IMR-90 (cell line): ENCODE data around the gene FADS1. TPM values are rescaled to one million over a fixed set of nuclear protein-coding genes. Genes with fewer than 3 reads are reported as not detected.

Experiments used
- ATAC-seq: fragments of 200-7000 bp; cut with Tn5 transposase; 2 replicates; pipeline ENCODE4 v1.9.1; 2020; ENCODE audit warnings: low read depth, mild to moderate bottlenecking, moderate library complexity
- BruUV-seq: library from RNA; stranded (reverse); fragments of 400-500 nt; replicated peaks from 2 replicates; lab custom pipeline; 2021; lab: Mats Ljungman, UMichigan
- CTCF ChIA-PET: fragments of 300-600 bp; formaldehyde crosslinking; extraction: SDS; loops from one replicate; lab custom pipeline; 2021; ENCODE audit warnings: antibody characterized with exemption; lab: Yijun Ruan, JAX
- POLR2A ChIA-PET: fragments of 300-600 bp; sonication (Branson Sonifier 250); formaldehyde crosslinking; loops from one replicate; lab custom pipeline; 2022; ENCODE audit warnings: antibody characterized with exemption; ENCODE audit not compliant: unreplicated experiment; lab: Charles Lee
- DNase-seq: peaks from one replicate; pipeline ENCODE4 v3.0.0; 2013
- H2AFZ ChIP-seq: replicated peaks from 2 replicates; pipeline ENCODE3; 2013; ENCODE audit warnings: low read length, mild to moderate bottlenecking; ENCODE audit not compliant: poor library complexity
- H2AK5ac ChIP-seq: 2 replicates; pipeline ENCODE4 v1.6.1; 2013; ENCODE audit warnings: low read depth, low read length, inconsistent platforms
- H2AK9ac ChIP-seq: replicated peaks from 2 replicates; pipeline ENCODE3; 2013; ENCODE audit warnings: mild to moderate bottlenecking, low read depth, low read length, moderate library complexity; ENCODE audit not compliant: poor library complexity
- H2BK120ac ChIP-seq: 2 replicates; pipeline ENCODE4 v1.6.1; 2013; ENCODE audit warnings: low read depth, low read length, inconsistent platforms
- H2BK15ac ChIP-seq: 3 replicates; pipeline ENCODE4 v1.6.1; 2013; ENCODE audit warnings: low read depth, low read length, inconsistent platforms
- H2BK20ac ChIP-seq: 2 replicates; pipeline ENCODE4 v1.6.1; 2013; ENCODE audit warnings: low read depth, mild to moderate bottlenecking, inconsistent platforms, low read length, moderate library complexity
- H2BK5ac ChIP-seq: 2 replicates; pipeline ENCODE4 v1.6.1; 2013; ENCODE audit warnings: mild to moderate bottlenecking, low read depth, low read length, inconsistent platforms; ENCODE audit not compliant: poor library complexity, severe bottlenecking
- H3K14ac ChIP-seq: replicated peaks from 2 replicates; pipeline ENCODE4 v1.6.1; 2013; ENCODE audit warnings: low read depth, low read length, inconsistent platforms
- H3K18ac ChIP-seq: 2 replicates; pipeline ENCODE4 v1.6.1; 2013; ENCODE audit warnings: low read depth, low read length, control low read depth
- H3K23ac ChIP-seq: 2 replicates; pipeline ENCODE4 v1.6.1; 2013; ENCODE audit warnings: low read depth, low read length, inconsistent platforms
- H3K27ac ChIP-seq: 2 replicates; pipeline ENCODE4 v1.5.1; 2013; ENCODE audit warnings: mild to moderate bottlenecking, control low read depth, low read length; ENCODE audit not compliant: insufficient read depth
- H3K27me3 ChIP-seq: 2 replicates; pipeline ENCODE4 v1.6.1; 2013; ENCODE audit warnings: low read length; ENCODE audit not compliant: control insufficient read depth, insufficient read depth
- H3K36me3 ChIP-seq: 2 replicates; pipeline ENCODE4 v1.6.1; 2013; ENCODE audit warnings: low read length, mixed read lengths; ENCODE audit not compliant: control insufficient read depth, insufficient read depth
- H3K4ac ChIP-seq: 2 replicates; pipeline ENCODE4 v1.6.1; 2013; ENCODE audit warnings: low read depth, low read length, inconsistent platforms
- H3K4me1 ChIP-seq: 2 replicates; pipeline ENCODE4 v1.6.1; 2013; ENCODE audit warnings: low read length, mixed read lengths; ENCODE audit not compliant: control insufficient read depth, insufficient read depth
- H3K4me2 ChIP-seq: 2 replicates; pipeline ENCODE4 v1.6.1; 2013; ENCODE audit warnings: low read depth, mild to moderate bottlenecking, control low read depth, low read length, moderate library complexity
- H3K4me3 ChIP-seq: 2 replicates; pipeline ENCODE4 v1.5.1; 2013; ENCODE audit warnings: low read depth, mild to moderate bottlenecking, control low read depth, low read length, moderate library complexity; ENCODE audit not compliant: insufficient read depth
- H3K56ac ChIP-seq: 2 replicates; pipeline ENCODE4 v1.6.1; 2013; ENCODE audit warnings: low read length, inconsistent platforms; ENCODE audit not compliant: insufficient read depth; ENCODE audit errors: extremely low read depth
- H3K79me1 ChIP-seq, 2 experiments: 2 replicates each; pipeline ENCODE4 v1.6.1; 2013; ENCODE audit warnings: low read length in 2 of 2, inconsistent platforms in 1 of 2, low read depth in 1 of 2
- H3K9ac ChIP-seq: 2 replicates; pipeline ENCODE4 v1.6.1; 2013; ENCODE audit warnings: low read depth, low read length, control low read depth
- H3K9me1 ChIP-seq: 2 replicates; pipeline ENCODE4 v1.6.1; 2013; ENCODE audit warnings: low read length, inconsistent platforms; ENCODE audit not compliant: insufficient read depth
- H3K9me3 ChIP-seq: 2 replicates; pipeline ENCODE4 v1.6.1; 2013; ENCODE audit warnings: low read length; ENCODE audit not compliant: control insufficient read depth, insufficient read depth
- H4K20me1 ChIP-seq: 2 replicates; pipeline ENCODE4 v1.6.1; 2013; ENCODE audit warnings: low read length, inconsistent platforms; ENCODE audit not compliant: insufficient read depth
- H4K5ac ChIP-seq: 2 replicates; pipeline ENCODE4 v1.6.1; 2013; ENCODE audit warnings: mild to moderate bottlenecking, low read depth, low read length, control low read depth
- H4K8ac ChIP-seq, 2 experiments: 2 replicates each; pipeline ENCODE4 v1.6.1; 2013; ENCODE audit warnings: low read depth in 2 of 2, low read length in 2 of 2, control low read depth in 1 of 2, inconsistent platforms in 1 of 2
- H4K91ac ChIP-seq: 2 replicates; pipeline ENCODE4 v1.6.1; 2013; ENCODE audit warnings: low read depth, low read length, inconsistent platforms; ENCODE audit not compliant: insufficient read depth
- BHLHE40 ChIP-seq: fragments of 150-350 bp; IDR thresholded peaks from 2 replicates; pipeline ENCODE4 v1.6.1; 2016; ENCODE audit warnings: mild to moderate bottlenecking, low read depth, low read length
- CEBPB ChIP-seq: IDR thresholded peaks from 2 replicates; pipeline ENCODE4 v1.6.1; 2012; ENCODE audit warnings: low read depth, low read length, improper control_type of control experiment
- CHD1 ChIP-seq: IDR thresholded peaks from 2 replicates; pipeline ENCODE4 v1.6.1; 2012; ENCODE audit warnings: low read depth, low read length, improper control_type of control experiment
- CTCF ChIP-seq: conservative IDR thresholded peaks from 2 replicates; pipeline ENCODE4 v1.5.1; 2012; ENCODE audit warnings: mild to moderate bottlenecking, low read depth, low read length, improper control_type of control experiment
- FOS ChIP-seq: fragments of 150-350 bp; IDR thresholded peaks from 2 replicates; pipeline ENCODE4 v1.6.1; 2016; ENCODE audit warnings: low read depth, low read length
- MAFK ChIP-seq: IDR thresholded peaks from 2 replicates; pipeline ENCODE4 v1.6.1; 2012; ENCODE audit warnings: low read depth, low read length, improper control_type of control experiment
- MAZ ChIP-seq: IDR thresholded peaks from 2 replicates; pipeline ENCODE4 v1.6.1; 2012; ENCODE audit warnings: low read depth, mild to moderate bottlenecking, low read length, improper control_type of control experiment, moderate library complexity, borderline replicate concordance
- MXI1 ChIP-seq: IDR thresholded peaks from 2 replicates; pipeline ENCODE4 v1.6.1; 2012; ENCODE audit warnings: low read depth, mild to moderate bottlenecking, low read length, moderate library complexity, borderline replicate concordance
- NFE2L2 ChIP-seq: fragments of 150-350 bp; IDR thresholded peaks from 2 replicates; pipeline ENCODE4 v1.6.1; 2016; ENCODE audit warnings: low read depth, mild to moderate bottlenecking, low read length
- POLR2A ChIP-seq: IDR thresholded peaks from 2 replicates; pipeline ENCODE4 v1.6.1; 2012; ENCODE audit warnings: mild to moderate bottlenecking, low read depth, low read length
- RAD21 ChIP-seq: IDR thresholded peaks from 2 replicates; pipeline ENCODE4 v1.6.1; 2012; ENCODE audit warnings: low read length, improper control_type of control experiment
- RCOR1 ChIP-seq: IDR thresholded peaks from 2 replicates; pipeline ENCODE4 v1.6.1; 2012; ENCODE audit warnings: mild to moderate bottlenecking, low read length, improper control_type of control experiment; ENCODE audit not compliant: insufficient replicate concordance
- RFX5 ChIP-seq: IDR thresholded peaks from 2 replicates; pipeline ENCODE4 v1.8.0; 2012; ENCODE audit warnings: low read depth, mild to moderate bottlenecking, low read length, moderate library complexity
- SMC3 ChIP-seq: fragments of 150-350 bp; IDR thresholded peaks from 2 replicates; pipeline ENCODE4 v1.6.1; 2016; ENCODE audit warnings: low read depth, mild to moderate bottlenecking, antibody characterized with exemption, low read length, moderate library complexity
- WGBS, 2 experiments: methylation state at CpG; one replicate each; pipeline versions ENCODE4 v1.1.5 to v1.1.7; 2013; ENCODE audit warnings: missing lambda C conversion rate in 2 of 2; ENCODE audit not compliant: insufficient read length in 1 of 2; ENCODE audit errors: extremely low coverage in 2 of 2; 5-methylcytosine and 5-hydroxymethylcytosine counted together
- dilution Hi-C: fragments of 300-500 bp; cut with HindIII; formaldehyde crosslinking; loops from one replicate; pipeline ENCODE4 v1.14.3; 2018; ENCODE audit warnings: low sequenced_read_pairs; ENCODE audit not compliant: unreplicated experiment
- in situ Hi-C: fragments of 300-500 bp; cut with MboI; formaldehyde crosslinking; loops from 3 replicates; pipeline ENCODE4 v1.14.3; 2019; ENCODE audit warnings: low sequenced_read_pairs, inconsistent platforms, mixed read lengths
- intact Hi-C: fragments of 100-400 bp; cut with micrococcal nuclease; formaldehyde crosslinking; loops from 2 replicates; pipeline ENCODE4 v1.10.0; 2022
- polyA plus RNA-seq, 3 experiments: library from polyadenylated mRNA; depleted of rRNA; stranded (reverse); fragments of >200 nt; gene quantifications; 2 replicates each; pipeline ENCODE4 v1.2.3, GENCODE V29; 2012; ENCODE audit warnings: low replicate concordance in 1 of 3
- total RNA-seq: library from RNA; depleted of rRNA; stranded (reverse); fragments of >200 nt; gene quantifications from 2 replicates; pipeline ENCODE4 v1.2.3, GENCODE V29; 2012
- TF ChIP-seq, protein P1 (sequence below): fragments of 150-350 bp; IDR thresholded peaks from 2 replicates; pipeline ENCODE4 v1.6.1; 2017; ENCODE audit warnings: mild to moderate bottlenecking, antibody characterized with exemption, low read length, low read depth
- TF ChIP-seq, protein P2 (sequence below): fragments of 150-350 bp; IDR thresholded peaks from 2 replicates; pipeline ENCODE4 v1.6.1; 2016; ENCODE audit warnings: low read depth, mild to moderate bottlenecking, low read length, moderate library complexity, borderline replicate concordance

Gene FADS1
- total and polyA plus RNA-seq, 2 of the 4 experiments (the other 2 are of a cell fraction): 16.3 to 18.4 TPM

GRCh38 chr11:61762223-61762615, 54.6 kb downstream of the FADS1 start:
- no TSS peak for BruUV-seq
- H4K8ac ChIP-seq: no peak overlapping the region
- H4K5ac ChIP-seq: no peak overlapping the region
- no peaks in the 10 kb centered on the region; the same call in 1 of the 2 replicates for H3K27me3 ChIP-seq
- no peak overlapping the region for H2AK5ac ChIP-seq
- no peak overlapping the region for H3K9ac ChIP-seq
- no peak overlapping the region for H2AK9ac ChIP-seq
- TF ChIP-seq CEBPB: no peak
- TF ChIP-seq SMC3: no peak
- no peak for TF ChIP-seq MXI1
- no peak for TF ChIP-seq RAD21
- no peak for TF ChIP-seq CTCF
- TF ChIP-seq, protein P1, sequence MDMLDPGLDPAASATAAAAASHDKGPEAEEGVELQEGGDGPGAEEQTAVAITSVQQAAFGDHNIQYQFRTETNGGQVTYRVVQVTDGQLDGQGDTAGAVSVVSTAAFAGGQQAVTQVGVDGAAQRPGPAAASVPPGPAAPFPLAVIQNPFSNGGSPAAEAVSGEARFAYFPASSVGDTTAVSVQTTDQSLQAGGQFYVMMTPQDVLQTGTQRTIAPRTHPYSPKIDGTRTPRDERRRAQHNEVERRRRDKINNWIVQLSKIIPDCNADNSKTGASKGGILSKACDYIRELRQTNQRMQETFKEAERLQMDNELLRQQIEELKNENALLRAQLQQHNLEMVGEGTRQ: no peak
- TF ChIP-seq MAZ: no peak
- no peak for TF ChIP-seq BHLHE40
- TF ChIP-seq CHD1: no peak
- TF ChIP-seq RFX5: no peak
- TF ChIP-seq MAFK: no peak
- no peak for TF ChIP-seq NFE2L2
- no peak for TF ChIP-seq RCOR1
- TF ChIP-seq, protein P2, sequence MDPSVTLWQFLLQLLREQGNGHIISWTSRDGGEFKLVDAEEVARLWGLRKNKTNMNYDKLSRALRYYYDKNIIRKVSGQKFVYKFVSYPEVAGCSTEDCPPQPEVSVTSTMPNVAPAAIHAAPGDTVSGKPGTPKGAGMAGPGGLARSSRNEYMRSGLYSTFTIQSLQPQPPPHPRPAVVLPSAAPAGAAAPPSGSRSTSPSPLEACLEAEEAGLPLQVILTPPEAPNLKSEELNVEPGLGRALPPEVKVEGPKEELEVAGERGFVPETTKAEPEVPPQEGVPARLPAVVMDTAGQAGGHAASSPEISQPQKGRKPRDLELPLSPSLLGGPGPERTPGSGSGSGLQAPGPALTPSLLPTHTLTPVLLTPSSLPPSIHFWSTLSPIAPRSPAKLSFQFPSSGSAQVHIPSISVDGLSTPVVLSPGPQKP: no peak
- TF ChIP-seq FOS: no peak
- no peak for TF ChIP-seq POLR2A
- no peak overlapping the region for H2AFZ ChIP-seq
- ChIA-PET POLR2A (no interaction called here), CTCF (no interaction called here)
- no peak overlapping the region for H2BK20ac ChIP-seq
- H3K36me3 ChIP-seq: no peaks in the 10 kb centered on the region
- no peak overlapping the region for H3K4ac ChIP-seq
- DNase-seq (no peak), ATAC-seq (no peak)
- H2BK15ac ChIP-seq: no peak overlapping the region
- no peak overlapping the region for H4K91ac ChIP-seq
- H3K9me3 ChIP-seq: no peaks in the 10 kb centered on the region
- no peak overlapping the region for H2BK5ac ChIP-seq
- H3K79me1 ChIP-seq: no peaks in the 10 kb centered on the region
- no peak overlapping the region for H3K56ac ChIP-seq
- no peak overlapping the region for H3K4me2 ChIP-seq
- H3K4me3 ChIP-seq: no peak overlapping the region
- H3K14ac ChIP-seq: no peak overlapping the region
- WGBS, 2 experiments: 88% methylated on average over 3 of the region's 10 CpGs; no CpG with 5 or more reads in 1 of the 2 experiments
- no peak overlapping the region for H3K23ac ChIP-seq
- H2BK120ac ChIP-seq: no peak overlapping the region
- no peaks in the 10 kb centered on the region; the same call in none of the 2 replicates for H3K4me1 ChIP-seq
- no peaks in the 10 kb centered on the region for H4K20me1 ChIP-seq
- H3K27ac ChIP-seq: no peak overlapping the region
- H3K9me1 ChIP-seq: no peaks in the 10 kb centered on the region
- in situ Hi-C loops: no loop called here
- dilution Hi-C loops: no loop called here
- intact Hi-C loops: no loop called here
- no peak overlapping the region for H3K18ac ChIP-seq
